Cardiac muscle cell (in vitro differentiated cells and primary cell): ENCODE results near the gene KDM4C. TPM values are rescaled to one million over a fixed set of nuclear protein-coding genes. Genes with fewer than 3 reads are reported as not detected.
"Not testable (repeated sequence)": the region's sequence is repeated elsewhere in the genome, so short reads cannot be mapped to it uniquely, and the experiment has no call there.

Source experiments
- DNase-seq, 2 donors: peaks; one replicate each; pipeline versions ENCODE4 v3.0.0 to v3.0.0-alpha.2; 2010 to 2017; ENCODE audit warnings: low read depth in 1 of 2, low spot score in 1 of 2
- H3K27ac ChIP-seq: fragments of 200-600 bp; sonication (generic); 2 replicates; pipeline ENCODE4 v1.5.1; 2016
- H3K27me3 ChIP-seq: fragments of 200-600 bp; sonication (generic); 2 replicates; pipeline ENCODE4 v1.6.0; 2016; ENCODE audit warnings: control low read depth
- H3K36me3 ChIP-seq: fragments of 200-600 bp; sonication (generic); 2 replicates; pipeline ENCODE4 v1.5.1; 2016; ENCODE audit warnings: control low read depth
- H3K4me1 ChIP-seq: fragments of 200-600 bp; sonication (generic); 2 replicates; pipeline ENCODE4 v1.8.1; 2017; ENCODE audit warnings: low read depth, mild to moderate bottlenecking, mixed run types
- H3K4me3 ChIP-seq: fragments of 200-600 bp; sonication (generic); 2 replicates; pipeline ENCODE4 v1.5.1; 2016; ENCODE audit warnings: mild to moderate bottlenecking
- H3K9me3 ChIP-seq: fragments of 200-600 bp; sonication (generic); 2 replicates; pipeline ENCODE4 v1.5.1; 2017; ENCODE audit warnings: low read depth, mild to moderate bottlenecking, control low read depth
- polyA plus RNA-seq: library from polyadenylated mRNA; unstranded; fragments of >200 nt; fragmentation: Nextera tagmentation; extraction: Ambion mirVana; gene quantifications from 2 replicates; pipeline ENCODE4 v1.2.1, GENCODE V29; 2016
- total RNA-seq: library from RNA; depleted of rRNA; stranded (reverse); fragments of >200 nt; gene quantifications from 2 replicates; pipeline ENCODE4 v1.2.3, GENCODE V29; 2016
- TF ChIP-seq, protein P1 (sequence below): IDR thresholded peaks from 2 replicates; pipeline ENCODE4 v1.5.1; 2012; ENCODE audit warnings: low read depth, mild to moderate bottlenecking, low read length

The KDM4C gene
- total and polyA plus RNA-seq, 2 experiments from 2014 or later: 15.1 to 32.0 TPM

DNA sequence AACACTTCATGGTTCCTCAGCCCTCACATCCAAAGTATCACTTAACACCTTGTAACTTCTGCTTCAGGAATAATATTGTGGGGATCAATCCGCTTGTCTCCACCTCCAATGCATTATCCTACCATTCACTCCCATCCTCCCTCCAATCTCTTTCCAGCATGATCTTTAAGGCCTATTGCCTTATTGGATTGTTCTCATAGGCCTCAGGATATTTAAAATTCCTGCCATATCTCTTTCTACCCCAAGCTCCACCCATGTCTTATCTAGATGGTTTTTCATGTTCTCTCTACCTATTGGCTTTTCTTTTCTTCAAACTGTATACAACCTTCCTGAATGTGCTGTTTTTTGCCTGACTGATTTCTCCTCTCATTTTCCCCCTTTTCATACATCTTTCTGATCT, 7.2 kb downstream of the KDM4C start:
- H3K36me3 ChIP-seq: no peaks in the 10 kb centered on the region
- peaks cover 20% of the 10 kb centered on the region for H3K4me1 ChIP-seq
- no peaks in the 10 kb centered on the region for H3K27me3 ChIP-seq
- H3K9me3 ChIP-seq: no peaks in the 10 kb centered on the region
- TF ChIP-seq, protein P1, sequence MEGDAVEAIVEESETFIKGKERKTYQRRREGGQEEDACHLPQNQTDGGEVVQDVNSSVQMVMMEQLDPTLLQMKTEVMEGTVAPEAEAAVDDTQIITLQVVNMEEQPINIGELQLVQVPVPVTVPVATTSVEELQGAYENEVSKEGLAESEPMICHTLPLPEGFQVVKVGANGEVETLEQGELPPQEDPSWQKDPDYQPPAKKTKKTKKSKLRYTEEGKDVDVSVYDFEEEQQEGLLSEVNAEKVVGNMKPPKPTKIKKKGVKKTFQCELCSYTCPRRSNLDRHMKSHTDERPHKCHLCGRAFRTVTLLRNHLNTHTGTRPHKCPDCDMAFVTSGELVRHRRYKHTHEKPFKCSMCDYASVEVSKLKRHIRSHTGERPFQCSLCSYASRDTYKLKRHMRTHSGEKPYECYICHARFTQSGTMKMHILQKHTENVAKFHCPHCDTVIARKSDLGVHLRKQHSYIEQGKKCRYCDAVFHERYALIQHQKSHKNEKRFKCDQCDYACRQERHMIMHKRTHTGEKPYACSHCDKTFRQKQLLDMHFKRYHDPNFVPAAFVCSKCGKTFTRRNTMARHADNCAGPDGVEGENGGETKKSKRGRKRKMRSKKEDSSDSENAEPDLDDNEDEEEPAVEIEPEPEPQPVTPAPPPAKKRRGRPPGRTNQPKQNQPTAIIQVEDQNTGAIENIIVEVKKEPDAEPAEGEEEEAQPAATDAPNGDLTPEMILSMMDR: no peak
- no peak overlapping the region for H3K27ac ChIP-seq
- no peak for DNase-seq
- no peak overlapping the region for H3K4me3 ChIP-seq

DNA sequence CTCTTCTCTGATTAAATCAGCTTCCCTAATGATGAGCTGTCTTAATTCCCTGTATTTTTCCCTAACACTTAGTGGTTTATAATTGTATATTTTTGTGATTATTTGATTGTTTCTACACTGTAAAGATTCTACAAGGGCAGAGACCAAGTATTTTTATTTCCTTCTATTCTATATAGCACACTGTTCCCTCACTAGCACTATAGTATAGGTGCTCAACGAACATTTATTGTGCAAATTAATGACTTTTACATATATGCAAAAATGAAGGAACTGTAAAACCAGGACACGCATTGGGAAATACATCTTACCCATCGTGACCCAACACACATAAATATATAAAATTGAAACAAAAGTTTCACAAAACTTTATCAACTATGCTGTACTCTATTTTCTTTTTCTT, 7.6 kb downstream of the KDM4C start:
- no peak overlapping the region for H3K4me3 ChIP-seq
- TF ChIP-seq, protein P1: no peak
- no peaks in the 10 kb centered on the region for H3K36me3 ChIP-seq
- DNase-seq: no peak
- no peaks in the 10 kb centered on the region for H3K27me3 ChIP-seq
- no peaks in the 10 kb centered on the region for H3K9me3 ChIP-seq
- H3K4me1 ChIP-seq: peaks cover 20% of the 10 kb centered on the region
- no peak overlapping the region for H3K27ac ChIP-seq

DNA sequence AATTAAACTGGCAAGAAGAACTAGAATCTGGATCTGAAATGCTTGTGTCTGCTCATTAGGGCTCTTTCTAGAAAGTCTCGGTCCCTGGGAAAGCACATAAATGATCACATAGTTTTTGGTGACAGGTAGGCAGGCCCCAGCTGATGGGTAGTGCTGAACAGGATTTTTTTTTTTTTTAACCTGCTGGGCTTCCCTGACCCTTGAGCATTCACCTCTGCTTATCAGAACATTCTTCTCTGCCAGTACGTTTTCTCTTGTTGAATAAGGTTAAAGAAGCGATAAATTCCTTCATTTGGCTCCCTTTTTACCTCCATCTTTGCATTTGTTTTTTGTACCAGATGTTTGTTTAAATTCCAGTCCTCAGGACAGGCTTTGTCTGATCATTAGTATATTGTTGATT, 8.8 kb downstream of the KDM4C start:
- DNase-seq: no peak
- Histone ChIP-seq H3K4me3 (no peak overlapping the region), H3K9me3 (no peaks in the 10 kb centered on the region), H3K36me3 (no peaks in the 10 kb centered on the region), H3K27ac (no peak overlapping the region), H3K4me1 (peaks cover 20% of the 10 kb centered on the region), H3K27me3 (no peaks in the 10 kb centered on the region)
- TF ChIP-seq, protein P1: no peak

DNA sequence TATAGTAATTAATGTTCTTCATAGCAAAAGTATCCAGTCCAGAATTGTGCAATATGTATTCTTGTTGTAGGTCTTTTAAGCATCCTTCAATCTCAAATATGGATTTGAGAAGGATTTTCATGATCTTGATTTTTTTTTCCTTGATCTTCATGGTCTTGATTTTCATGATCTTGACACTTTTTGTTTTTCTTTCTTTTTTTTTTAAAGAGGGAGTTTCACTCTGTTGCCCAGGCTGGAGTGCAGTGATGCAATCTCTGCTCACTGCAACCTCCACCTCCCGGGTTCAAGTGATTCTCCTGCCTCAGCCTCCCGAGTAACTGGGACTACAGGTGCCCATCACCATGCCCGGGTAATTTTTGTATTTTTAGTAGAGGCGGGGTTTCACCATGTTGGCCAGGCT, 10.8 kb downstream of the KDM4C start:
- not testable (repeated sequence) for H3K27ac ChIP-seq, H3K9me3 ChIP-seq, H3K36me3 ChIP-seq, H3K4me3 ChIP-seq, DNase-seq, H3K27me3 ChIP-seq
- H3K4me1 ChIP-seq: peaks cover 20% of the 10 kb centered on the region

DNA sequence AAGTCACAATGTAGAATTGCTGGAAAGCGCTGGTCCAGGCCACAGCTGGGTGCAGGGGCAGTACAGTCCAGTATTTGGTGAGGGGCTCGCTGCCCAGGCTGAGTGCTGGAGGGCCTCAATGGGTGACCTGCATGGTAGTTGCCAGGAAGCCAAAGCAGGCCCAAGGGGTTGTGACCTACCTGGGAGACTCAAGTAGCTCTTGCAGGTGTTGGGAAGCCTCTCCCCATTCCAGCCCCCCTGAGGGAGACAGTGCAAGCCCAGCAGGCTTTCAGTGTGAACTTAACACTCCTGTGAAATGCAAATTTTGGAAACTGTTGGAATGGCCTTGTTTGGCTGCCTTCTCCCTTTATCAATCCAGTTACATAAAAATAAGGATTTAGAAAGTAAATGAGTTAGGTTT, 13.9 kb downstream of the KDM4C start:
- Histone ChIP-seq H3K27ac (no peak overlapping the region), H3K4me3 (no peak overlapping the region), H3K4me1 (peaks cover 4% of the 10 kb centered on the region), H3K36me3 (no peaks in the 10 kb centered on the region), H3K27me3 (no peaks in the 10 kb centered on the region), H3K9me3 (no peaks in the 10 kb centered on the region)
- DNase-seq: no peak
- TF ChIP-seq, protein P1: no peak

DNA sequence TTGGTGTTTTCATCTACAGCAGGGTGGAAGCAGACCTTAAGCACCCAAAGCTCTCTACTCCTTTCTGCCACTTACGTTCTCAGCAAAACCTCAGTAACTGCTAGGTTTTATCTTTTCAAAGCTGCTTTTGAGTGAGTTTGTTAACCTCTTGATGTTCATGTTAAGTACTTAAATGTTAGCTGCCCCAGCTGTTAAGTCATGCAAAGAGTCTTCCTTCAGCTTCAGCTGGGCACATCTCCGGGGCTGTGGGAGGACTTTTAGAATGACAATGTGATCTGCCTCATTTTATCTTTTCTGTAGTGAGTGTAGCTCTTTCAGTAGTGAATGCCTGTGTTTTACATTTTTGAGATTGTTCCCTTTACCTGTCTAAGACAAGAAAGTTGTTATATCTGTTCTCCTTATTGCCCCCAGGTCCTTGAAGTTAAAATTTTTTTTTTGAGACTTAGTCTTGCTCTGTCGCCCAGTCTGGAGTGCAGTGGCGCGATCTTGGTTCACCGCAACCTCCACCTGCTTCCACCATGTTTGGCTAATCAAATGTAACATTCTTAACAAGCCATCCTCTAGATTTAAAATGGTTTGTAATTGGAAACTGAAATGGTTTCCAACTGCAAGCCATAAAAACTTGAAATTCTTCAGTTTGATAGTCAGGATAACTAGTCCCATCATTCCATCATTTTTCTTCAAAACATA, 19.6 kb downstream of the KDM4C start:
- peak overlapping the region; percentile 11 for H3K27ac ChIP-seq
- H3K27me3 ChIP-seq: no peaks in the 10 kb centered on the region
- H3K36me3 ChIP-seq: no peaks in the 10 kb centered on the region
- H3K4me3 ChIP-seq: no peak overlapping the region
- H3K9me3 ChIP-seq: no peaks in the 10 kb centered on the region
- DNase-seq: peak in 1 of 2 donors; percentile 52
- TF ChIP-seq, protein P1: no peak
- peaks cover 36% of the 10 kb centered on the region for H3K4me1 ChIP-seq
